AG20443 (cell line): ENCODE measurements around the gene UPF1.
"Not testable (repeated sequence)": the region's sequence is repeated elsewhere in the genome, so short reads cannot be mapped to it uniquely, and the experiment has no call there.

Experiments
- DNase-seq: peaks from one replicate; pipeline ENCODE4 v3.0.0; 2012; ENCODE audit warnings: low spot score, mixed read lengths

Gene UPF1

DNA sequence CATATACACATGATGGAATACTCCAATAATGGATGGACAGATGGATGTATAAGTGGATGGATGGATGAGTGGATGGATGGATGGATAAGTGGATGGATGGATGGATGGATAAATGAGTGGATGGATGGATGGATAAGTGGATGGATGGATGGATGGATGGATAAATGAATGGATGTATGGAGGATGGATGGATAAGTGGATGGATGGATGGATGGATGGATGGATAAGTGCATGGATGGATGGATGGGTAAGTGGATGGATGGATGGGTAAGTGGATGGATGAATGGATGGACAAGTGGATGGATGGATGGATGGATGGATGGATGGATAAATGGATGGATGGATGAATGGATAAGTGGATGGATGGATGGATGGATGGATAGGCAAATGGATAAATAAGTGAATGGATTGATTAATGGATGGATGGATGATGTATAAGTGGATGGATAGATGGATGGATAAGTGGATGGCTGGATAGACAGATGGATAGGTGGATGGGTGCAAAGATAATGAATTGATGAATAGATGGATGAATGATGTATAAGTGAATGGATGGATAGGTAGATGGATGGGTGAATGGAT, 32.3 kb upstream of the UPF1 start:
- DNase-seq = no peak

- DNase-seq = no peak
These were observed 31.7 kb upstream of the UPF1 start for GRCh38 chr19:18800079-18800478.

- no peak for DNase-seq
These were observed 31.1 kb upstream of the UPF1 start for GRCh38 chr19:18800636-18801035.

- peak; percentile 3 for DNase-seq
These were observed 29.4 kb upstream of the UPF1 start for GRCh38 chr19:18802354-18802753.

GRCh38 chr19:18803550-18804138, 28.1 kb upstream of the UPF1 start:
- DNase-seq = peak; percentile 2

DNA sequence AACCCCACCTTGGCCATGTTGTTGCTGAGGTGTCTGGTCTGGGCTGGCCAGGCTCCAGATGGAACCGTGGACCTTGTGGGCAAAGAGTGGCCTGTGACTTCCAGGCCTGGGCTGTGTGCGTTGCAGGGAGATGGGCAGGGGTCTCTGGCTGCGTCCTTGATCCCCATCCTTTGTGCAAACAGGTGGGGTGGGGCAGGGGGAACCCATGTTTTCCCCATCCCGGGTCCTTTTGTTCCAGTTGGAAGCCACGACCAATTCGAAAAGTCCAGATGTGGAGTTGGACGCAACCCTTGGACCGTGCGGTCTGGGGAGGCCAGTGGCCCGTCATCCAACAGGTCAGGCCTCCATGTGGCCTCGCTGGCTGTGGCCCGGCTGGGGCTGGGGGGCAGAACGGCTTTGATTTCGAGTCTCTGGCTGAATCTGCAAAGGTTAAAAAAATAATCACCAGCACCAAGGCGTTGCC, 27.6 kb upstream of the UPF1 start:
- peak; percentile 5 for DNase-seq

GRCh38 chr19:18804643-18805042, 27.1 kb upstream of the UPF1 start:
- DNase-seq = no peak

DNA sequence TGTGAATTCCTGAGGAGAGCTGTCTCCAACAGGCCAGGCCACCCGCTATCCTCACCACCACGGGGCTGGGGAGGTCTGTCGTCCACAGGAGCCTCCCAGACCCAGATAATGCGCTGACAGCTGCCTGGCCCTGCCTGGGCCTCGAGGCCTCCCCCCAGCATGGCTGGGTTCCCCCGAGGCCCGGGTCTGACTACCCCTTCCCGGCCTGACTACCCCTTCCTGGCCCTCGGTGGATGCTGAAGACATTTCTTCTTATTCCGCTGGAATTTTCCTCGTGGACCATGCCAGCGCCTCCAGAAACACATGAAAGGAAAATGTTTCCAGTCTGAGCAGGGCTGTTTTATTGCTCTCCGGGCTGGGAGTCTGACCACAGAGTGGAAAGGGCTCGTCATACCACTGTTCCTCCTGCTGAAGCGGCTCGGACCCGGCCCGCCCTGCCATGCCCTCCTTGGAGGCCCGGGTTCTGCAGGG, 23.9 kb upstream of the UPF1 start:
- DNase-seq = peak; percentile 75

GRCh38 chr19:18809149-18809868, 22.4 kb upstream of the UPF1 start:
- DNase-seq = peak; percentile 82

DNA sequence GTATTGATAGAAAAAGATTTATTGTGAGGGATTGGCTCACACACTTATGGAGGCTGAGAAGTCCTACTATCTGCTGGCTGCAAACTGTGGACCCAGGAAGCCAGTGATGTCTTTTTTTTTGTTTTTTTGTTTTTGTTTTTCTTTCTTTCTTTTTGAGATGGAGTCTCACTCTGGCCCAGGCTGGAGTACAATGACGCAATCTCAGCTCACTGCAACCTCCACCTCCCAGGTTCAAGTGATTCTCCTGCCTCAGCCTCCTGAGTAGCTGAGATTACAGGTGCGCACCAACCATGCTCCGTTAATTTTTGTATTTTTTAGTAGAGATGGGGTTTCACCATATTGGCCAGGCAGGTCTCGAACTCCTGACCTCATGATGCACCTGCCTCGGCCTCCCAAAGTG, 20.1 kb upstream of the UPF1 start:
- DNase-seq = not testable (repeated sequence)

DNA sequence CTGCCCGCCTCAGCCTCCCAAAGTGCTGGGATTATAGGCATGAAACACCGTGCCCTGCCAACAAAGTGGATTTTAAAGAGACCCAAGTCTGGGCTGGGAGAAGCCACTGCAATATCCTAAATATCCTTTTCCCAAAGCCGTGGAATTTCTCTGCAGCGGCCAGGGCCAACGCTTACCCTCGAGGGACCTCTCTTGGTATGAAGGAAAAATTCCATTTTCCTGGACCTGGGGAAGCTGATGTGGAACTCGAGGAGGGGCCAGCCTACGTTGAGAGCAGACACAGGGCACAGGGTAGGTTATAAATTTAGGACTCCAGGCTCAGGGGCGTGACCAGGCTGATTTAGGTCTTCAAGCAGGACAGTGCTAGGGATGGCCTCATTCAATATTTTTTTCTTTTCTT, 17.7 kb upstream of the UPF1 start:
- DNase-seq = peak; percentile 64

DNA sequence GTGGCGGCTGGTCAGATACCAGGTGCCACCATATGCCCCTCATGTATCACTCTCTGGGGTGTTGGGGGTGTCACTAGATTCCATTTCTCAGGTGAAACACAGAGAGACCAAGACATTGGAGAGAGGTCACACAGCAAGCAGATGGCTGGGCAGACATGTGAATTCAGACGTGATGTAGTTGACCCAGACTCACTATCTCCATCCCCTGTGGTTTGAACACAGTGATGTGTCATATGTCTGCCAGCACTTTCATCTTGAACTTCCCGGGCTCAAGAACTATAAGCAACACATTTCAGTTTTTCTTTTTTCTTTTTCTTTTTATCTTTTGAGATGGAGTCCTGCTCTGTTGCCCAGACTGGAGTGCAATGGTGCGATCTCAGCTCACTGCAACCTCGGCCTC, 16.1 kb upstream of the UPF1 start:
- no peak for DNase-seq

DNA sequence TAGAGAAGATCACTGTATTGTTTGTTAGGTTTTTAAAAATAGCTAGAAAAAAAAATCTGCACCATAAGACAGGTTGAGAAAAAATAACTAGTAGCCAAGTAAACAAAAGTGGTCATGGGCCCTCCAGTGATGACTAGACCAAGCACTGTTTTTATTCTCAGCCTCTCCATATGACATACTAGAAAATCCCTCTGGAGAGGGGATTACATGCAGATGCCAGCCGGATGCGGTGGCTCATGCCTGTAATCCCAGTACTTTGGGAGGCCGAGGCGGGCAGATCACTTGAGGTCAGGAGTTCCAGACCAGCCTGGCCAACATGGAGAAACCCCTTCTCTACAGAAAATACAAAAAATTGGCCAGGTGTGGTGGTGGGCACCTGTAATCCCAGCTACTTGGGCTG, 15.1 kb upstream of the UPF1 start:
- not testable (repeated sequence) for DNase-seq

DNA sequence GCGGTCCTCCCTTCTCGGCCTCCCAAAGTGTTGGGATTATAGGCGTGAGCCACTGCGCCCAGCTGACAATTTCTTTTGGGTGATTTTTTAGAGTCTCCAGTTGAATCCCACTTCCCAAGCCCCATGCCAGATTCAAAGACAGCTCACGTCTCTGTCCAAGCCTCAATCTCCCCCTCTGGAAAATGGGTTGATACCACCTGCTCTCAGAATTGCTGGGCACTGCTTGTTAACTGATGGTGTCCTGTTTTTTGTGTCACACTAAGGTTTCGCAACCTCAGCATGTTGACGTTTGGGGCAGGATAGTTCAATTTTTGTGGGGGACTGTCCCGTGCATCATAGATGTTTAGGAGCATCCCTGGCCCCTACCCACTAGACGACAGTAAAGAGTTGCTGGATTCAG, 14.2 kb upstream of the UPF1 start:
- DNase-seq = no peak

- DNase-seq = no peak
These were observed 3.0 kb upstream of the UPF1 start for GRCh38 chr19:18828786-18829185.

GRCh38 chr19:18830488-18830887, 1.3 kb upstream of the UPF1 start:
- DNase-seq = no peak

- DNase-seq = peak; percentile 52
These were observed 764 bp downstream of the UPF1 start for GRCh38 chr19:18832306-18833140.

DNA sequence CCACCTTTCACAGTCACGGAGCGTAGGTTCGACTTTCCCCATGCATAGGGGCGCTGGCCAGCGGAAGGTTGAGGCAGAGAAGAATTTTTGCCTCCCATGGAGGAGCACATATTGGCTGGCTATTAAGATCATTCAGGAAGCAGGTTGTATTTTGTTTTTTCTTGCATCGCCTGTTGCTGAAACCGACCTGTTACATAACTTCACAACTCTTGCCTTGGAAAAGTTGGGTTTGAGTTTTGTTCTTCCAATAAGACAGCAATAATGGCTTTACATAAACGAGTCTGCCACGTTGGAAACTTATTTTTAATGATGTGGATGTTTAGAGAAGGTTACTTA, 1.4 kb downstream of the UPF1 start:
- DNase-seq = no peak

GRCh38 chr19:18833849-18834643, 2.3 kb downstream of the UPF1 start:
- no peak for DNase-seq

DNA sequence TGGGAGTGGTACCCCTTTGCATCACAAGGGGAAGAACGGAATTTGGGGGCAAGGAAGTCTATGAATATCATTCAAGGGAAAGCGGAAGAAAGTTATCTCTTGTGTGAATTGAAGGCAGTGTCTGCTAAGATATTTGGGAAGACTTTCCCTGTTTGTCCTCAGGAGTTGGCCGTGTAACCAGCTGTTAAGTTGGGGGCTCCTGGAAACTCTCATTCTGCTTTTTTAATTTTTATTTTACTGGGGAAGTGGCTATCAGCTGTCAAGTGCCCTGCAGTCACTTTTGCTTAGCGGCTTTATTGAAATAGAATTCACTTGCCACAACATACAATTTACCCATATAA, 2.9 kb downstream of the UPF1 start:
- no peak for DNase-seq

GRCh38 chr19:18839465-18840287, 7.9 kb downstream of the UPF1 start:
- DNase-seq = no peak
